HCEC 1CT (cell line): ENCODE results near the gene ZSCAN18.

Experiments
- DNase-seq: peaks from one replicate; pipeline ENCODE4 v3.0.0-alpha.2; 2017

The ZSCAN18 gene

GRCh38 chr19:58042495-58043340, 55.3 kb downstream of the ZSCAN18 start:
- no peak for DNase-seq

- DNase-seq: no peak
These were observed 57.1 kb downstream of the ZSCAN18 start for GRCh38 chr19:58040751-58041525.

GRCh38 chr19:58038688-58039204, 59.3 kb downstream of the ZSCAN18 start:
- DNase-seq: no peak

- no peak for DNase-seq
These were observed 59.9 kb downstream of the ZSCAN18 start for GRCh38 chr19:58037927-58038687.

- no peak for DNase-seq
These were observed 62.2 kb downstream of the ZSCAN18 start for GRCh38 chr19:58035863-58036262.

- no peak for DNase-seq
These were observed 63.6 kb downstream of the ZSCAN18 start for GRCh38 chr19:58034477-58034793.
